Heart right ventricle (tissue), 16 donors: ENCODE measurements around the gene TOR2A. TPM values are rescaled to one million over a fixed set of nuclear protein-coding genes. Genes with fewer than 3 reads are reported as not detected.

Source experiments
- ATAC-seq, 8 donors: fragments of 200-7000 bp; cut with Tn5 transposase; one replicate each; pipeline ENCODE4 v1.9.1; 2020; ENCODE audit warnings: mild to moderate bottlenecking in 8 of 8, moderate library complexity in 8 of 8, moderate number of reproducible peaks in 1 of 8
- DNase-seq, 2 donors: peaks; one replicate each; pipeline ENCODE4 v3.0.0-alpha.2; 2020
- H3K27ac ChIP-seq, 10 donors: fragments of 200-600 bp; sonication (generic) in 2 of 10; one replicate each; pipeline versions ENCODE4 v1.5.0 to v1.8.0; 2020 to 2022; ENCODE audit warnings: mild to moderate bottlenecking in 3 of 10
- H3K27me3 ChIP-seq, 7 donors: fragments of 200-600 bp; one replicate each; pipeline ENCODE4 v1.8.0; 2021 to 2022; ENCODE audit warnings: mild to moderate bottlenecking in 2 of 7
- H3K36me3 ChIP-seq, 9 donors: fragments of 200-600 bp; sonication (generic) in 1 of 9; one replicate each; pipeline versions ENCODE4 v1.5.0 to v1.8.0; 2020 to 2022; ENCODE audit warnings: mild to moderate bottlenecking in 2 of 9
- H3K4me1 ChIP-seq, 9 donors: fragments of 200-600 bp; sonication (generic) in 1 of 9; one replicate each; pipeline versions ENCODE4 v1.5.0 to v1.8.0; 2020 to 2022; ENCODE audit warnings: mild to moderate bottlenecking in 4 of 9
- H3K4me3 ChIP-seq, 10 donors: fragments of 200-600 bp; sonication (generic) in 2 of 10; one replicate each; pipeline versions ENCODE4 v1.5.0 to v1.8.0; 2020 to 2022; ENCODE audit warnings: mild to moderate bottlenecking in 7 of 10, moderate library complexity in 2 of 10
- H3K9me3 ChIP-seq, 11 donors: fragments of 200-600 bp in 10 of 11; sonication (generic) in 2 of 11; one replicate each; pipeline versions ENCODE4 v1.5.0 to v1.8.0; 2013 to 2022; ENCODE audit warnings: mild to moderate bottlenecking in 2 of 11, control low read depth in 1 of 11, moderate library complexity in 1 of 11
- CTCF ChIP-seq, 9 donors: fragments of 200-600 bp; sonication (generic) in 2 of 9; IDR thresholded peaks; one replicate each; pipeline versions ENCODE4 v1.5.0 to v1.8.0; 2021 to 2022; ENCODE audit warnings: antibody characterized with exemption in 9 of 9, mild to moderate bottlenecking in 5 of 9, moderate library complexity in 1 of 9
- WGBS, 2 donors: extraction: QIAGEN DNeasy Blood & Tissue Kit; methylation state at CpG; one replicate each; pipeline ENCODE4 v1.1.7; 2013; ENCODE audit warnings: inconsistent platforms in 1 of 2; 5-methylcytosine and 5-hydroxymethylcytosine counted together
- intact Hi-C, 10 donors: fragments of 100-400 bp; cut with DNase I; formaldehyde crosslinking; loops; one replicate each; pipeline versions ENCODE4 v1.11.1 to v1.14.2; 2022
- polyA plus RNA-seq, 2 donors: library from polyadenylated mRNA; stranded (reverse); fragments of 200-250 nt; gene quantifications; one replicate each; pipeline ENCODE4 v1.2.3, GENCODE V29; 2013
- total RNA-seq, 10 donors: library from RNA; stranded (reverse); fragmentation: NEBNext Ultra II Directional in 3 of 10; extraction: Animal tissue kit (Norgen Biotek cat#: 25700) in 3 of 10; gene quantifications; one replicate each; pipeline versions ENCODE4 v1.2.1 to v1.2.4, GENCODE V29; 2021 to 2023
- donor health status: Arrhythmogenic right ventricular cardiomyopathy.
- donor health status: ischemic (EF 13 %, LVEDD 7.1; RV severe dilation, severe dysfunction).
- donor health status: healthy with polysubstance abuse.
- donor health status: DM: no; HTN: yes; CAD: no.
- donor health status: DM: no; HTN: no; CAD: no.
- donor health status: ischemic (EF 25% LVEDD 6.9; RV normal size, moderate dysfunction).
- donor health status: ischemic (EF 25% LVEDD 5.7; RV mildly dilated, moderate dysfunction).
- donor health status: healthy.
- donor health status: DM: yes; HTN: yes; CAD: no.
- donor health status: Ischemic cardiomyopathy.
- donor health status: ischemic (EF 35%, LVEDD 5.7; RV mildly dilated, moderate dysfunction).
- donor health status: nonischemic (EF 11% LVEDD 7.7; RV severe dilation, severe dysfunction).
- donor health status: DM: yes; HTN: yes; CAD: no.
- donor health status: PGD.
- donor health status: ischemic (EF 29% LVEDD 5.4; RV normal size, mild dysfunction).
- donor health status: nonischemic (EF 23%, LVEDD 6.1; RV moderate dilation, normal function).

TOR2A gene
- total and polyA plus RNA-seq, 12 donors = 1.5 to 7.6 (median 2.8) TPM

- no peaks in the 10 kb centered on the region for H3K9me3 ChIP-seq
- intact Hi-C loops = loop anchor here in 1 of 10 donors (5.0 kb wide), 1 partner anchor 35 kb away; no protein-coding TSS in a partner anchor
- peak in 1 of 9 donors; percentile 9 for TF ChIP-seq CTCF (IDR thresholded peaks at IDR 0.05)
- H3K4me1 ChIP-seq = peaks cover 0 to 25% (median 5%) of the 10 kb centered on the region in 9 donors
- 73 to 77% methylated on average over 15 of the region's 15 CpGs for WGBS, 2 donors
- H3K36me3 ChIP-seq = peaks cover 0 to 100% (median 28%) of the 10 kb centered on the region in 9 donors
- H3K4me3 ChIP-seq = no peak overlapping the region
- ATAC-seq = no peak
- H3K27me3 ChIP-seq = no peaks in the 10 kb centered on the region
- no peak for DNase-seq
- no peak overlapping the region for H3K27ac ChIP-seq
These were observed 12.0 kb upstream of the TOR2A start for GRCh38 chr9:127746959-127747569.

GRCh38 chr9:127744398-127745110, 9.5 kb upstream of the TOR2A start:
- no peak for TF ChIP-seq CTCF (IDR thresholded peaks at IDR 0.05)
- ATAC-seq (no peak), DNase-seq (no peak)
- Histone ChIP-seq H3K27ac (peak overlapping the region in 1 of 10 donors; percentile 9), H3K36me3 (peaks cover 0 to 100% (median 14%) of the 10 kb centered on the region in 9 donors), H3K4me1 (peaks cover 2 to 40% (median 21%) of the 10 kb centered on the region in 9 donors), H3K9me3 (no peaks in the 10 kb centered on the region), H3K27me3 (no peaks in the 10 kb centered on the region), H3K4me3 (no peak overlapping the region)
- intact Hi-C loops = loop anchor here in 3 of 10 donors (5.0 kb wide), 2 partner anchors 38 to 128 kb away; no protein-coding TSS in a partner anchor
- 90 to 91% methylated on average over 19 of the region's 19 CpGs for WGBS, 2 donors

GRCh38 chr9:127742435-127743088, 7.5 kb upstream of the TOR2A start:
- Histone ChIP-seq H3K36me3 (peaks cover 0 to 100% (median 4%) of the 10 kb centered on the region in 9 donors), H3K9me3 (no peaks in the 10 kb centered on the region), H3K27ac (peak overlapping the region in 4 of 10 donors; percentile 4 to 65 (median 28)), H3K27me3 (no peaks in the 10 kb centered on the region), H3K4me1 (peaks cover 2 to 40% (median 21%) of the 10 kb centered on the region in 9 donors), H3K4me3 (peak overlapping the region in 9 of 10 donors; percentile 18 to 51 (median 41))
- DNase-seq = no peak
- WGBS, 2 donors = 42 to 56% methylated on average over 33 of the region's 33 CpGs
- no peak for TF ChIP-seq CTCF (IDR thresholded peaks at IDR 0.05)
- peak in 4 of 8 donors; percentile 11 to 54 (median 30) for ATAC-seq
- intact Hi-C loops = loop anchor here in 2 of 10 donors (5.0 kb wide), 2 partner anchors 40 to 130 kb away; no protein-coding TSS in a partner anchor
